ENCODE results near the gene EBLN2.
"Not testable (repeated sequence)": the region's sequence is repeated elsewhere in the genome, so short reads cannot be mapped to it uniquely, and the experiment has no call there.

EBLN2 gene

DNA sequence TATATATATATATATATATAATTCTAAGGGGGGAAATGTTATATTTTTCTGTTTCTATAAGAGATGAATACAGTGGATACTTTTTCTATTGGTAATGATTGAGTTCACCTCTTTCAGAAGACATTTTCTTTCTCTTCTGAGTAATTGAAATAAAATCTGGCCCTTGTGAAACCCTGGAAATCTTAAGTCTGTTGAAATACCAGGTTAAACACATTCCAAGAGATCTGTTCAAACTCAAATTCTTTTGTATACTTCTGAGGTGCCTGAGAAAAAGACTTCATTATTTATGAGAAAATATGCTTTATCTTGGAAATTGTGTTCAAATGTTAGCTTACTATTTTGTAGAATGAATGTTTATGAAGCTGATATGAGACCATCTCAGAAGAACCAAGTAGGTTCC is 4.8 kb downstream of the EBLN2 start:
- H3K36me3 ChIP-seq (ENCODE audit: control insufficient read depth, insufficient read depth, low read length) = peaks cover 58% of the 10 kb centered on the region
- H3K9me3 ChIP-seq (ENCODE audit: control insufficient read depth, insufficient read depth, low read depth, low read length); H3K4me3 ChIP-seq (ENCODE audit: low read depth, low read length); H3K27ac ChIP-seq (ENCODE audit: low read depth, low read length); H3K4me1 ChIP-seq (ENCODE audit: control insufficient read depth, insufficient read depth, low read length); H3K27me3 ChIP-seq (ENCODE audit: control insufficient read depth, insufficient read depth, low read length); H3K9ac ChIP-seq (ENCODE audit: low read length): not testable (repeated sequence)

DNA sequence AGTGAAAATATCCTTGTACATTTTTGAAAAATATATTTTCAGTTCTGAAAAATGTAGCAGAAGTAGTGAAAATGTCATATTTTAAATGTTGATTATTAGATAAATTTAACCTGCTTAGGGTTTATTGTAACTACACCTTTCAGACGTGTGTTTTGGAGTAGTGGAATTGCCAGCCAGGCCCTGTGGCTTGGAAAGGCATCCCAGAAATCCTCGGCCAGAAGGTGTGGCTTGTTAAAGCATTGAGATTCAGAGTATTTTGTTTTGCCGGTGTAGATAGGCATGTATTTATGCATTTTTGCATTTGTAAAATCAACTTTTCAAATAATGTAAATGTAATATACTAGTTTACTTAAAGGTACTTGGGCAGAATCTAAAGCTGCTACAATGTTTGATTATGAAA is 7.0 kb downstream of the EBLN2 start:
- no peaks in the 10 kb centered on the region for H3K27me3 ChIP-seq (ENCODE audit: control insufficient read depth, insufficient read depth, low read length)
- H3K36me3 ChIP-seq (ENCODE audit: control insufficient read depth, insufficient read depth, low read length) = peaks cover 38% of the 10 kb centered on the region
- peaks cover 9% of the 10 kb centered on the region; the same call in 1 of the 2 replicates for H3K4me1 ChIP-seq (ENCODE audit: control insufficient read depth, insufficient read depth, low read length)
- no peak overlapping the region for H3K9ac ChIP-seq (ENCODE audit: low read length)
- no peak overlapping the region for H3K27ac ChIP-seq (ENCODE audit: low read depth, low read length)
- no peaks in the 10 kb centered on the region for H3K9me3 ChIP-seq (ENCODE audit: control insufficient read depth, insufficient read depth, low read depth, low read length)
- H3K4me3 ChIP-seq (ENCODE audit: low read depth, low read length) = no peak overlapping the region

DNA sequence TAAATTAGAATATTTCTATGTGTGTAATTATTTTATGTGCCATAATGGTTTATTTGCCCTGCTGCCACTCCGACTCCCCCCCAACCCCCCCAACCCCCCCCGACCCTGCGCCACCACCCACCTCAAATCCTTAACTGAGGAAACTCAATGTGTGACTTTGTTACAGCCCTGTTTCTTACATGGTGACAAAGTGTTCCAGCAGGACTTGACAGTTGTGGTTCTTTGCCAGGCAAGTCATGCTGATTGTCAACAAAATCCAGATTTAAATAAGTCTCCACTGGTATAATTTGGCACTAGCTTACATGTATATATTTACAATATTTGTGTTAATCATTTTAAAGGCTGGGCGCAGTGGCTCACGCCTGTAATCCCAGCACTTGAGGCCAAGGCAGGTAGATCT is 7.7 kb downstream of the EBLN2 start:
- Histone ChIP-seq H3K27me3 (ENCODE audit: control insufficient read depth, insufficient read depth, low read length) (no peaks in the 10 kb centered on the region), H3K4me1 (ENCODE audit: control insufficient read depth, insufficient read depth, low read length) (peaks cover 9% of the 10 kb centered on the region; the same call in 1 of the 2 replicates), H3K9me3 (ENCODE audit: control insufficient read depth, insufficient read depth, low read depth, low read length) (no peaks in the 10 kb centered on the region), H3K36me3 (ENCODE audit: control insufficient read depth, insufficient read depth, low read length) (peaks cover 31% of the 10 kb centered on the region), H3K9ac (ENCODE audit: low read length) (no peak overlapping the region), H3K4me3 (ENCODE audit: low read depth, low read length) (no peak overlapping the region), H3K27ac (ENCODE audit: low read depth, low read length) (no peak overlapping the region)

DNA sequence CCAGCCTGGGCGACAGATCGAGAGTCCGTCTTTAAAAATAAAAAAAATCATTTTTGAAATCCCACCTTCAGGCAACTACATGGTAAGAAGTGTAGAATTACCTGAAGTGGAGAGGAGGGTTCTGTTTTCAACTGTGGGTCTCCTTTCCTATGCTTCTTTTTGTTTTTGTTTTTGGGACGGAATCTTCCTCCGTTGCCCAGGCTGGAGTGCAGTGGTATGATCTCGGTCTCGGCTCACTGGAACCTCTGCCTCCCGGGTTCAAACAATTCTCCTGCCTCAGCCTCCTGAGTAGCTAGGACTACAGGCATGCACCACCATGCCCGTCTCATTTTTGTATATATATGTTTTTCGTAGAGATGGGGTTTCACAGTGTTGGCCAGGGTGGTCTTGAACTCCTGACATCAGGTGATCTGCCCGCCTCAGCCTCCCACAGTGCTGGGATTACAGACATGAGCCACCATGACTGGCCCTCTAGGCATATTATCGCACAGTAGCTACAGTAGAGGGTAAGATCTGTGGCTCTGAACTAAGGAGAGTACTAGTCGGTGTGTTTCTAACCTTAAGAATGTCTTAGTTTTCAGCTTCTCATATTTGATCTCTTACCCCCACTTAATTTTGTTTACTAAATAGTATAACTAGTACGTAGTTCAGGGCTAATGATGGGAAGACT is 8.5 kb downstream of the EBLN2 start:
- Histone ChIP-seq H3K27ac (ENCODE audit: low read depth, low read length) (no peak overlapping the region), H3K4me3 (ENCODE audit: low read depth, low read length) (no peak overlapping the region), H3K36me3 (ENCODE audit: control insufficient read depth, insufficient read depth, low read length) (peaks cover 23% of the 10 kb centered on the region), H3K9ac (ENCODE audit: low read length) (no peak overlapping the region), H3K4me1 (ENCODE audit: control insufficient read depth, insufficient read depth, low read length) (peaks cover 9% of the 10 kb centered on the region; the same call in 1 of the 2 replicates), H3K9me3 (ENCODE audit: control insufficient read depth, insufficient read depth, low read depth, low read length) (no peaks in the 10 kb centered on the region), H3K27me3 (ENCODE audit: control insufficient read depth, insufficient read depth, low read length) (no peaks in the 10 kb centered on the region)

DNA sequence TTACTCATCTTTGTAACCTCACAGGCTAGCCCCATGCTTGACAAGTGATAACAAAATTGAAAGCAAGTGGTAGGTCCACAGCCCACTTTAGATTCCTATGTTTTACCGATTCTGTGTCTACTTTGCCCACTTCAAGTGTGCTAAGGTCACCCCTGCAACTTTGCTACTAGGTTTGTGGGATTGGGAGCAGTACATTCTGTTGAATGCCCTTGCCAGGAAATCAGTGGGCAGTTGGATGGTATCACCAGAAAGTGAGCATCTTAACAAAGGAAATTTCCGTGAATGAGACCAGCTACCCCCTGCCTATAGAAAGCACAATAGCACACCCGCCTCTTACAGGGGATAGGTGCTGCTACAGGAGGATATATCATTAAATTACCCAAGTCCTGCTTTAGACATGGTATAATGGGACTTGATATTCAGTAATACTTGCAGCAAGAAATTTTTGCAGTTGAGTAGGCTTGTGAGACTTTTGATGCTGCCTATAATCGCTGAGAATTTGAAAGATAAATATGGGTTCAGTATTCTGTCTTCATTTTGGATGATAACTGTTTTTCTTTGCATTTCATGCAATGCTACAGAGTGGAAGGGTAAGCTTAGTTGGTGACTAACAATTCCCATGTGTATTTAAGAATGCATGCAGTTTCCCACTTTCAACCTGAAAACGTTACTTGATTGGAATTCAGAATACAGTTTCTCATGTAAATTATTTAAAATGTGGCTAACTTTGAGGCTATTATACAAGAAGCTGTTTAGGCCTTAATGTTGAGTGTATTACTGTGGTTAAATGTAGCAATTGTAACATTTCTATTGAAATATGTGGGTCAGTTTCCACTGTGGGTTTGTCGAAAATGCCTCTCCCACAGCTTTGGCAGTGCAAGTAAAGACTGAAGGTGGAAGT is 9.5 kb downstream of the EBLN2 start:
- Histone ChIP-seq H3K36me3 (ENCODE audit: control insufficient read depth, insufficient read depth, low read length) (peaks cover 13% of the 10 kb centered on the region), H3K27ac (ENCODE audit: low read depth, low read length) (no peak overlapping the region), H3K9ac (ENCODE audit: low read length) (no peak overlapping the region), H3K27me3 (ENCODE audit: control insufficient read depth, insufficient read depth, low read length) (no peaks in the 10 kb centered on the region), H3K4me1 (ENCODE audit: control insufficient read depth, insufficient read depth, low read length) (peaks cover 9% of the 10 kb centered on the region; the same call in 1 of the 2 replicates), H3K9me3 (ENCODE audit: control insufficient read depth, insufficient read depth, low read depth, low read length) (no peaks in the 10 kb centered on the region), H3K4me3 (ENCODE audit: low read depth, low read length) (no peak overlapping the region)

DNA sequence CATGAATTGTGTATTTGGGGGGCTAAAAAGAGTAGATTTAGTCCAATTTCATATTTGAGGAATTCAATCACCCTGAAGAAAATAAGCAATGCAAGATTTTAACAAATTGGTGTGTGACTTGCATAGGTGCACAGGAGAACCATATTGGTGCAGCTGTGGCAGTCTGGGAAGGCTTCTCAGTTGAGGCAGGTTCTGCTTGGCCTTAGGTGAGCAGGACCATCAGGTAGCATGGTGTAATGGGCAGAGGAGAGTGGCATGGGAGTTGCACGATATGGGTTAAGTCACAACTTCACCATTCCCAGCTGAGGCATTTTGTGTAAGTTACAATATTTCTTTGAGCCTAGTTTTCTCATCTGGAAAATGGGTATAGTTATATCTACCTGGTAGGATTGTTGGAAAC is 10.5 kb downstream of the EBLN2 start:
- Histone ChIP-seq H3K36me3 (ENCODE audit: control insufficient read depth, insufficient read depth, low read length) (peaks cover 7% of the 10 kb centered on the region), H3K9me3 (ENCODE audit: control insufficient read depth, insufficient read depth, low read depth, low read length) (no peaks in the 10 kb centered on the region), H3K9ac (ENCODE audit: low read length) (no peak overlapping the region), H3K4me3 (ENCODE audit: low read depth, low read length) (no peak overlapping the region), H3K4me1 (ENCODE audit: control insufficient read depth, insufficient read depth, low read length) (peaks cover 9% of the 10 kb centered on the region; the same call in 1 of the 2 replicates), H3K27ac (ENCODE audit: low read depth, low read length) (no peak overlapping the region), H3K27me3 (ENCODE audit: control insufficient read depth, insufficient read depth, low read length) (no peaks in the 10 kb centered on the region)

DNA sequence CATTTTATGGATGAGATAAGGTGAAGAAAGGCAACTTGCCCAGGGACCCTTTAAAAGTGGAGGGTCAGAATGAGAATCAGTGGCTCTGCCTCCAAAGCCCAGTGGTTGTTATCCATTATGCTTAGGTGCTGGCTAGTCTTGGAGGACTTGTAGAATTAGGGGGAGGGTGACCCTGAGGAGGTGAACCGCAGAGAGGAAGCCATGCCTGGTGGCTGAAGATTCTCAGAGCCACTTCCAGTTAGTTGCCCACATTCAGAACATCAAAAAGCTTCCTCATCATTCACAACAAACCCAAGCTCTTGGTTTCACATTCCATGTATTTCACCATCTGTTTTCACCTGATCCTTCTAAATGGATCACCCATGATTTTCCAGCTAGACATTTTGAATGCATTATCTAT is 11.2 kb downstream of the EBLN2 start:
- H3K4me3 ChIP-seq (ENCODE audit: low read depth, low read length) = no peak overlapping the region
- no peak overlapping the region for H3K27ac ChIP-seq (ENCODE audit: low read depth, low read length)
- H3K9me3 ChIP-seq (ENCODE audit: control insufficient read depth, insufficient read depth, low read depth, low read length) = no peaks in the 10 kb centered on the region
- peaks cover 9% of the 10 kb centered on the region; the same call in 1 of the 2 replicates for H3K4me1 ChIP-seq (ENCODE audit: control insufficient read depth, insufficient read depth, low read length)
- H3K9ac ChIP-seq (ENCODE audit: low read length) = no peak overlapping the region
- no peaks in the 10 kb centered on the region for H3K27me3 ChIP-seq (ENCODE audit: control insufficient read depth, insufficient read depth, low read length)
- 0 out of 2 replicates have a peak, but pooled peaks cover 3% of the 10 kb centered on the region for H3K36me3 ChIP-seq (ENCODE audit: control insufficient read depth, insufficient read depth, low read length)

DNA sequence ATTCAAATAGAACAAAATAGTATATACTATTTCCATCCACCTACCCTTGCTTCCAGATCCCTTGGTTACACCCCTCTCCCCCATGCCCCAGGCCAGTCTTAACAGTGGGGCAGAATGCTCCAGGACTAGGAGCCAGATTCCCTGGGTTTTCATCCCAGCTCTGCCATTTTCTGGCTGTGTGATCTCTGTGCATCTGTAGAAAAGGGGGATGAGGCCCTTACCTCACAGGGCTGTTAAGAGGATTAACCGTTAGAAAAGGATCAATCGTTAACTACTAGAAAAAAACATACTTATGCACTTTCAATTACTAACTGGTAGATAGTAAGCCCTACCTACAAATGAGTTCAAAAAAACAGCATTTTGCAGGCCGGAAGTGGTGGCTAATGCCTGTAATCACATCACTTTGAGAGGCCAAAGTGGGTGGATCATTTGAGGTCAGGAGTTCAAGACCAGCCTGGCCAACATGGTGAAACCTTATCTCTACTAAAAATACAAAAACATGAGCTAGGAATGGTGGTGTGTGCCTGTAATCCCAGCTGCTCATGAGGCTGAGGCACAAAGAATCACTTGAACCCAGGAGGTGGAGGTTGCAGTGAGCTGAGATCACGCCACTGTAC is 11.7 kb downstream of the EBLN2 start:
- Histone ChIP-seq H3K27me3 (ENCODE audit: control insufficient read depth, insufficient read depth, low read length) (no peaks in the 10 kb centered on the region), H3K4me3 (ENCODE audit: low read depth, low read length) (no peak overlapping the region), H3K9ac (ENCODE audit: low read length) (no peak overlapping the region), H3K4me1 (ENCODE audit: control insufficient read depth, insufficient read depth, low read length) (peaks cover 9% of the 10 kb centered on the region; the same call in 1 of the 2 replicates), H3K27ac (ENCODE audit: low read depth, low read length) (no peak overlapping the region), H3K36me3 (ENCODE audit: control insufficient read depth, insufficient read depth, low read length) (no peaks in the 10 kb centered on the region), H3K9me3 (ENCODE audit: control insufficient read depth, insufficient read depth, low read depth, low read length) (no peaks in the 10 kb centered on the region)

DNA sequence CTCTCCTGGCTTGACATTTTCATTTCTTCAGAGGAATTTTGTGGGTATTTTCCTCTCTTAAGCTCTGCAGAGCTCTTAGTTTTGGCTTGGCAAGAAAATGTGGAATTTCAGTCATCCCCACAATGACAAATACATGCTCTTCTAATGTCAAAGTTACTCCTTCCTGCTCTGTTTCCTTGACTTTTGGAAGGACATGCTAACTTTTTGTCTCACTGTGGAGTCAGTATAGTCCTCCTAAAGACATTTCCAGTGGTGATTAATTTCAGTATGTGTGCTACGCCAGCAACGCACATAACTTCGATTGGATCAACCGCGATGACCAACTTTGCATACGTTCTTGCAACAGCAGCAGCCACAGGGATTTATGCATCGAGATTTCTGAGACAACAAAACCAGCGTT is 13.3 kb downstream of the EBLN2 start:
- Histone ChIP-seq H3K4me1 (ENCODE audit: control insufficient read depth, insufficient read depth, low read length) (peaks cover 9% of the 10 kb centered on the region; the same call in 1 of the 2 replicates), H3K9me3 (ENCODE audit: control insufficient read depth, insufficient read depth, low read depth, low read length) (no peaks in the 10 kb centered on the region), H3K36me3 (ENCODE audit: control insufficient read depth, insufficient read depth, low read length) (no peaks in the 10 kb centered on the region), H3K4me3 (ENCODE audit: low read depth, low read length) (no peak overlapping the region), H3K27me3 (ENCODE audit: control insufficient read depth, insufficient read depth, low read length) (no peaks in the 10 kb centered on the region), H3K27ac (ENCODE audit: low read depth, low read length) (no peak overlapping the region), H3K9ac (ENCODE audit: low read length) (no peak overlapping the region)

DNA sequence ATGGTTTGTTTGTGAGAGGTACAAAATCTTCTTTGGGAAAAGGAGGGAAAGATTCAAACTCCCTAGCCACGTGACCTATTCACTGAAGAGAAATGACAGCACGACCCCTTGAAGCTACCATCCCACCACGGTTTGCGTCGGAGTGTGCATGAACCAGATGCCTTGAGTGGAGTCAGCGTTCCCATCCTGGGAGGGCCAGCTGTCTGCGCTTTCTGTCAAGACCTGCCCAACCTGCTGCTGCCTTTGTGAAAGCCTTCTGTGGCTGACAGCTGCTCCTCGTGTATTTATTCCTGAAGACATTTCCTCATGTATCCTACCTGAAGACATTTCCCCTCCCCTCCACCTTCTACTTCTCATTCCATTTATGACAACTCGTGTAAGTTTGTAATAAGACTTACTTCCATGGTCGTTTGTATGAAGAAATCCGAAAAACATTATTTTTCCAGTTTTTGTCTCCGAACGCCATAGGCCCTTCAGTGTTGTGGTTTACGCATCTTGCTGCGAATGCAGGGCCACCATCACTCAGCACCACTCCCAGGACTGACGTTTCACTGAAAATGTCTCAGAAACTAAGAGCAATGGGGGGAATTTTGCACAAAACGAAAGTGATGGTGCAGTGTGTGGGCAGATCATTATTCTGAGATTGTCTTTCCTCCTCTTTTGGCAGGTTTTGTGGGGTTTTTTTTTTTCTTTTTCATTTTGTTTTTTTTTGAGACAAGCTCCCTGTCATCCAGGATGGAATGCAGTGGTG is 18.9 kb downstream of the EBLN2 start:
- Histone ChIP-seq H3K27ac (ENCODE audit: low read depth, low read length) (no peak overlapping the region), H3K36me3 (ENCODE audit: control insufficient read depth, insufficient read depth, low read length) (no peaks in the 10 kb centered on the region)

More for the DNA sequence above, 18.9 kb downstream of the EBLN2 start:
- Histone ChIP-seq H3K27me3 (ENCODE audit: control insufficient read depth, insufficient read depth, low read length) (no peaks in the 10 kb centered on the region), H3K9ac (ENCODE audit: low read length) (no peak overlapping the region), H3K4me3 (ENCODE audit: low read depth, low read length) (no peak overlapping the region), H3K9me3 (ENCODE audit: control insufficient read depth, insufficient read depth, low read depth, low read length) (no peaks in the 10 kb centered on the region), H3K4me1 (ENCODE audit: control insufficient read depth, insufficient read depth, low read length) (no peaks in the 10 kb centered on the region)

Measured in HUES6 (cell line).